Activated gamma-delta T cell treated with Interleukin-2 at 50 U/mL for 16 hours (primary cell): Measurements from ENCODE around the gene HAUS3.

Experiments used
- DNase-seq: peaks from one replicate; pipeline ENCODE4 v3.0.0-alpha.2; 2020

HAUS3 gene, protein sequence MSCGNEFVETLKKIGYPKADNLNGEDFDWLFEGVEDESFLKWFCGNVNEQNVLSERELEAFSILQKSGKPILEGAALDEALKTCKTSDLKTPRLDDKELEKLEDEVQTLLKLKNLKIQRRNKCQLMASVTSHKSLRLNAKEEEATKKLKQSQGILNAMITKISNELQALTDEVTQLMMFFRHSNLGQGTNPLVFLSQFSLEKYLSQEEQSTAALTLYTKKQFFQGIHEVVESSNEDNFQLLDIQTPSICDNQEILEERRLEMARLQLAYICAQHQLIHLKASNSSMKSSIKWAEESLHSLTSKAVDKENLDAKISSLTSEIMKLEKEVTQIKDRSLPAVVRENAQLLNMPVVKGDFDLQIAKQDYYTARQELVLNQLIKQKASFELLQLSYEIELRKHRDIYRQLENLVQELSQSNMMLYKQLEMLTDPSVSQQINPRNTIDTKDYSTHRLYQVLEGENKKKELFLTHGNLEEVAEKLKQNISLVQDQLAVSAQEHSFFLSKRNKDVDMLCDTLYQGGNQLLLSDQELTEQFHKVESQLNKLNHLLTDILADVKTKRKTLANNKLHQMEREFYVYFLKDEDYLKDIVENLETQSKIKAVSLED

DNA sequence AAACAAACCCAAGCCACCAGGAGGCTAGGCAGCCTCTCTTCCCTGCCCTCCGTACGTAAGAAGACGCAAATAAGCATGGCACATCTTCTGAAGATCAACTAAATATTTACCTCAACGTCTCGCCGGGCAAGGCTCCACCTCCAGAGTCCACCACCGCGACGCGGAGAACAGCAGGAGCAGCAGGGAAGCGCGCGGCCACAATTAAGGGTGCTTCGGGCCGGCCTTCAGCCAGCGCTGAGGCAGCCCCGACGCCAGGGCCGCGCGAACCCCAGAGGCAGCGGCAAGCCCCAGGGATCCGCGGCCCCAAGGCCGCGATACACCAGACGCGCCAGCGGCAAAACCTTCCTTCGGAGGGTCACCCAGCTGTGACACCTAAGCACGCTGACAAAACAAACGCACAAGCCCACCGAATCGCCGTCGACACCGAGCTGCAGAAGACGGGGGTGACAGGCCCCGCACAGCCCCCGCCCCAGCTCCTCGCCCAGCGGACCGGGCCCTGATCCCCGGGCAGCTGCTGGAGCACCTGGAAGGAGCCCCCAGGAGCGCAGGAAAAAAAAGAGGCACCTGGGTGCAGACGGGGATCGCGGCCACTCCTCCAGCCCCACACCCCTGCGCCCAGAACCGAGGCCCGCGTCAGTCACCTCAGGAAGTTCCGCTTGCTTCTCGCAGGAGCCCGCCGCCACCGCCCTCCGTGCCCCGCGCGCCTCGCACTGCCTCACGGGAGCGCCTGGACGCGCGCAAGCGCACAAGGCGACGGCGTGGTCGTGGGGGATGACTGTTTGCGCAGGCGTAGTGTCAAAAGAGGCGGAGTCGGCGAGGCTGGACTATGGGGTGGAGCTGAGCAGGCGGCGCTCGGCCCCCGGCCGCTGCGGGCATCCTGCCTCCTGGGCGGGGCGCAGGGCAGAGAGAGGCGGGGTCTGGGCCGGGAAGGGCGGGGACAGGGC lies at the start of gene HAUS3, which contains the start of gene POLN:
Gene HAUS3 (minus strand): TSS at position 712 of the 944 bp plus-strand sequence. CDS start 1,175 bp downstream, outside the sequence.
Gene POLN (minus strand): TSS at position 712 of the 944 bp plus-strand sequence. CDS start 12,890 bp downstream, outside the sequence.
- peak; percentile 99 for DNase-seq

DNA sequence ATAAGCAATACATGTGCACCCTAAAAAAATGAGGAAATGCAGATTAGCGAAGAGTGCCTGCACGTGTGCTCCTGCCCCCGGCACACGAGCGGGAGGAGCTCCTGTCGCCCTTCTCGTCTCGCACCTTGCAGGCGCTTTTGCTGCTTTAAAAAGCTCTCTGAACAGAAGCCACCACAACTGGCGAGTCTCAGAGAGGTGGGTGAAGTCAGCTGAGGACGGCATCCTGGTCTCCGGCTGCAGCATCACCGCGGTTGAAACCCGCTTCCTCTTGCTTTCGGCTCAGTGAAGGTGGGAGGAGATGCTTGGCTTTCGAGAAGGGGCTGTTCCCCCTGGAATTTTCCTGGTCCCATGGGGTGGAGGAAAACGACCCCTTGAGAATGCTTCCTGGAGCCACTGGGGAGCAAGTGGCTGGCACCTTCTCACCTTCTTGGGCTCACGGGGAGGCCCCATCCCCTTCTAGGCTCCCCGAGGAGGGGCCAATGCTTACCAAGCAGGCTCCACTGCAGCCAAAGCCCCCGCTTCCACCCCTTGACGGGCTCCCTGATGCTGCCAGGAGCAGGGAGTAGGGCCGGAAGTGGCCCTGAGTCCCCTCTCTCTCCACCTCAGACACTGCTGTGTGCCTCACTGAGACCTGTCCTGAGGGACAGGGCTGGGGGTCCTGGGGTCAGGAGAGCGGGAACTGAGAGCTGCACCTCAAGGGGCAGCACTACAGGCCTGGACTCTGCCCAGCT lies 49.2 kb upstream of the HAUS3 start:
- peak; percentile 84 for DNase-seq

DNA sequence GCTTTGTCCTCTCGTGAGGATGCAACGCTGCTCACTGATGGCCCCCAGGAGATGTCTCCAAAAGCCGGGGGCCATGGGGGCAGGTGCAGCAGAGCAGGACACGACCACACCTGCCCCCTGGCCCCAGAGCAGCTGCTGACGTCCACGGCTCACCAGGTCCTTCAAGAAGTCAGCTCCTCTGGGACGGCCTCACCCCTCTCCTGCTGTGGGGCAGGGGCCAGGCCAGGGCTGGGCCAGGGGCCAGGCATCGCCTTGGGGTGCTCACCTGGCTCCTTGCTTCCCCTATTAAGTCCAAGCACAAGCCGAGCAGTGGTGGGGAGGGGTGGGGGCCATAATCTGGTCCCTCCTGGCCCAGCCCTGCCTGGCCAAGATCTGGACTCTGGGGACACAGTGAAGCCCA lies 48.6 kb upstream of the HAUS3 start:
- DNase-seq, result no peak

DNA sequence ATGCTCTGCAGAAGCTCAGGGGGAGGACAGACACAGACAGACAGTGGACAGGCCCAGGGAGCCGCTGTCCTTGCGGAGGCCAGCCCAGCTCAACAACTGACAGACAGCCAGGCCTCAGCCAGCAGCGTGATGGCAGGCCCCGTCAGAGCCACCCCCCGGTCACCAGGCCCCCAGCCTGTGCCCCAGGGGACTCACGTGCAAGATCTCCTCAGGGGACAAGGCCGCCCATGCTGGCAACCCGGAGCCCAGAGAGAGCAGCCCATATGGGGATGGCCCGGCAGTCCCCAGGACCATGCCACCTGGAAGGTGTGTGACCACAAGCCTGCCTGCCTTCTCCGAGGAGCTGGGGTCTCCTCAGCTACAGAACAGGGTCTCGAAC lies 48.0 kb upstream of the HAUS3 start:
- DNase-seq, result no peak

DNA sequence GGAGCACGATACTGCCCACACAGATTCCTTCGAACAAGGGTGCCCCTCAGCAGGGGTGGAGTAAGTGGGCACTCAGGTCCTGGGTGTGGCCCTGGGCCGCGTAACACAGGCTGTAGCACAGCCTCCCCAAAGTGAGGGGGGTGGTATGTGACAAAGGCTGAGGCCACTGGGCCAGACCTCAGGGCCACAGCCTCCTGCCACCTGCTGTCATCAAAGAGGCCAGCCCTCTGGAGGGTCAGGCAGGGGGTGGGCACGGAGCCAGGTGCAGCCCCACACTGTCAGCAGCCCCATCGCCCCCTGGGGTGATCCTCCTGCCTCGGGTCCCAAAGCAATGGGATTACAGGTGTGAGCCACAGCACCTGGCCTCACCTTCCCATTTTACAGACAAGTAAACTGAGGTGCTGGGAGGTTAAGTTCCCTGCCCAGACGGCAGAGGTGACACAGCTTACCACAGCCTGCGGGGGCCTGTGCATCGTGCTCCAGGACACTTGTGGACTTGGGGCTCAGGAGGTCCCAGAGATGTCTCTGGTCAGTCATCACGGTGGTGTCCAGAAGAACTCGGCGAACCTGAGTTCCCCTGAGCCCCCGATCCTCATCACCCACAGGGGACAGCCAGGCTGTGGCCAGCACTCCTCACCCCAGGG lies 47.5 kb upstream of the HAUS3 start:
- no peak for DNase-seq

DNA sequence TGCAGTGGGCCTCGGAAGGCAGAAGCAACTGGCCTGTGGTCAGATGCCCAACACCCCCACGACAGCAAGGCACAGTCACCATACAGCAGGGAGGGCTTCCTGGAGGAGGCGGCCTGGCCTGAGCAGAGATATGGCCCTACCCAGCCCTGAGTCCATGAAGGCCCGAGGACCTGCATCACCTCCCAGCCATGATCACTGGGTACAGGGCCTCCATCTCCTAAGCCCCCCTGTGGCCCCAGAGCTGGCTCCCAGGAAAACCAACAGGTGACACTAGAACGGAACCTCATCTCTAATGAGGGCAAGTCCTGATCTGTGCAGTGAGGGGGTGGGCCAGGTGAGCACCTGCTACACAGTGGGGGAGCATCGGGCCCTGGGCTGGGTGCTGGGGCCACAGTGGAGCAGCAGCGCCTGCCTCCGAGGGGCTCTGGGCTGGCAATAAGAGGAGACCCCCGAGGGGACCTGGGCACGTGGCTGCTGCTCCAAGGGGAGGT lies 46.2 kb upstream of the HAUS3 start:
- no peak for DNase-seq

DNA sequence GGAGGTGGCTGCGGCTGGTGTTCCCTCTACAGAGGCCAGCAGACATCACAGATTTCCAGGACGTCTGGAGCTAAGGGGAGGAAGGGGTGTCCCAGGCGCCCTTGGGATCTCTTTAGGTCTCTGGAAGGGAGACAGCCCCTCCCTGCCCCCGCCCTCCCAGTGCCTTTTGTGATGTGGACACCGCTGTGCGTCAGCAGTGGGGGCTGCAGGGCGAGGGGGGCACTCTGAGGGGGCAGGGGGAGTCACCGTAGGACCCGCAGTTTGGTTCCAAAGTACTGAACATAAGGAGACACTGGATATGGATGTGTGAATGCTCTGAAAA lies 45.6 kb upstream of the HAUS3 start:
- DNase-seq, result no peak

DNA sequence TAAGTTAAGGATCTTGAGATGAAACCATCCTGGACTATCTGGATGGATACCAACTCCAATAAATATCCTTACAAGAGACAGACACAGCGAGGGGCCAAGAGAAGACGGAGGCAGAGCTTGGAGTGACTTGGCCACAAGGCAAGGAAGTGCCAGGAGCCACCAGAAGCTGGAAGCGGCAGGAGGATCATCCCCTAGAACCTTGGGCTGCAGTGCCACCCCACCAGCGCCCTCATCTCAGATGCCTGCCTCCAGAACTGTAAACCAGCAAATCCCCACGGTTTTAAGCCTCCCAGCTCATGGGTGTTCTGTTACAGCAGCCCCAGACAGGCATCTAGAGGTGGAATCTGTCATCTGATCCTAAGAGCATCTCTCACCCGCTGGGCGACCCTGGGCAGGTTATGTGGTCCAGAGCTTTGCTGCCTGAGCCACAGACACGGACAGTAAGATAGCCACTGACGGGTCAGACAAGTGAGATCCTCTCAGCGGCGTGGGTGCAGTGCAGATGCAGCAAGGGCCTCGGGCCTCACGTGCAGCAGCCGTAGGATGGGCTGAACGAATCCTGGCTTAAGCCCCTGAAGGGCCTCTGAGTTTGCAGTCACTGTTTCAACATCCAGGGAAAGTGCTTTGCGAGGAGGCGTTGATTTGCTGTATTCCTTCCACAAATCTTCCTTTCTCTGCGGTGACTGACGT lies 45.1 kb upstream of the HAUS3 start:
- no peak for DNase-seq

DNA sequence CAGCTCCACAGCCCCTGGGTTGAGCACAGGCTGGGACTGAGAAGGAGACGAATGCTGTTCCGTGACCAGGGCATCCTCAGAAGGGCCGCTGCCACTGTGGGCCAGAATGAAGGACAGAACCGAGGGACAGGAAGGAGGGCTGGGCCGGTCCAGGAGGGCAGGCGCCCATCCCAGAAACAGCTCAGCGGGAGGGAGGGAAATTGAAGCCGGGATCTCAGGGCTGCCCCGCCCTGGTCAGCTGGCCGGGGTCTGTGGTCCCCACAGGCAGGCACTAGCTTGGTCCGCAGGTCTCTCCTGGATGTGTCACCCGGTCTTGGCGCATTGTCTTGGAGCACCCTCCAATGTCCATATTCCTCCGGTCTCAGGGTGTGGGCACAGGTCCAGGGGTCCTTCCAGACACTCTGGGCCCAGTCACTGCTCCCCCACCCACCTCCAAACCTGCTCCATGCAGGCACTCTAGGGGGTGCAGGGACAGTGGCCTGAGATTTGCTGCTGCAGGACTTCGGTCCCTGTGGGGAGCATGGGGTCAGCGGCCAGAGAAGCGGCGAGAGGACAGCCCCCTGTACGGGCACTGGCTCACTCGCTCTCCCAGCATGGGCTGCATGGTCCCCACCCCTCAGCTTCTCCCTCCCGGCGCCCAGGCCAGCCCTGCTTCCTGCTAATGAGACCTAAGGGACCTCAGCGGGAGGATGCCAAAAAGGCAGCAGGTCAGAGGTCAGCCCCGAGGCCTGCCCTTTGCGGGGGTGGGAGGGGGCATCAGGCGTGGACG lies 43.9 kb upstream of the HAUS3 start:
- no peak for DNase-seq

DNA sequence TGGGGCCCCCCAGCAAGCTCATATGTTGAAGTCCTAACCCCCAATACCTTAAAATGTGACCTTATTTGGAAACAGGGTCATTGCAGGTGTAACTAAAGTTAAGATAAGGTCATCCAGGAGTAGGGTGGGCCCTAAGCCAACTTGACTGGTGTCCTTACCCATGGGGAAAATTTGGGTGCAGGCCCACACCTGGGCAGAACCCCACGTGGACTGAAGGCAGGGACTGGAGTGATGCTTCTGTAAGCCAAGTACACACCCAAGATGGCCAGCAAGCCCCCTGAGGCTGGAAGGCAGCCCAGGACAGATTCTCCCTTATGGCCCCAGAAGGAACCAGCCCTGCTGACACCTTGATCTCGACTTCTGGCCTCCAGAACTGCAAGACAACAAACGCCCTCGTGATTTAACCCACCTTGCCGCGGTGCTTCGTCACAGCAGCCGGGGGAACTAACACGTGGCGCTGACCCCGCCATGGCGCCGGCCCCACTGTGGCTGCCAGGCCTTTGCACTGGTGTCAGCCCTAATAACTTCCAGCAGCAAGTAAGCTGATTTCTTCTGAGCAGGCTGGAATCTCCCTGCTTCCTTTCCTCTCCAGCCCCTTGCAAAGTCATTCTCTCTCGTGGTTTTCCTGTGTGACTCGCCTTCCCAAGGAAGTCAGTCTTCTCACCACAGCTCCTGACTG lies 43.2 kb upstream of the HAUS3 start:
- no peak for DNase-seq

DNA sequence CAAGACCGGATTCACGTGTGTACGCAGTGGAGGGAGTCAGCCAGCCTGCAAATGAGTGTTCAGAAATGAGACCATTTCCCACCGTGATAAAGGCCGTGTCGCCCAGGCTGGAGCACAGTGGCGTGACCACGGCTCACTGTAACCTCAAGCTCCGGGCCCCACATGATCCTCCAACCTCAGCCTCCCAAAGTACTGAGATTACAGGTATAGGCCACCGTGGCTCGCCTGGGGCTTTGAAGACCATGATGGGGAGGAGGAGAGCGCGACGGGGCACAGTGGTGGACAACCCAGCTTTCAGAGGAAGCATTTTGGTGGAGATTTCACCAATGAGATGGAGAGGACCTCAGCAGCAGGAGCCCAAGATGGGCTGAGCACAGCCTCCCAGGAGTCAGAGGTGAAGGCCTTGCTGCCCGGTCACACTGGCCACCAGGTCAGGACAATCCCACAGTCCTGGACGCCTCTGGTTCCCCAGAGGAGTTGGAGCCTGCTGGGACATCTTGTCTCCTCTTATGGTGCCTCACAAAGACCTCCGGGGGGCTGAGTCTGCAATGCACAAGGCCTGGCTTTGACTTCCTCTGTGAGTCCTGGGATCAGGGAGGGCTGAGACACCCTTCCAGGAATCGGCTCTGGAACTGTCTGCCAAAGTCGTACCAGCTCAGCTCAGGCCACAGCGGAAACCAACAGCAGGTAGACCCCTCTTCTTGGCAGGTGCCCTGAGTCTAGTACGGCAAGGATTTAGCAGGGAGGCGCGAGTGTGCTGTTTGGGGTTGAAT lies 42.4 kb upstream of the HAUS3 start:
- no peak for DNase-seq

DNA sequence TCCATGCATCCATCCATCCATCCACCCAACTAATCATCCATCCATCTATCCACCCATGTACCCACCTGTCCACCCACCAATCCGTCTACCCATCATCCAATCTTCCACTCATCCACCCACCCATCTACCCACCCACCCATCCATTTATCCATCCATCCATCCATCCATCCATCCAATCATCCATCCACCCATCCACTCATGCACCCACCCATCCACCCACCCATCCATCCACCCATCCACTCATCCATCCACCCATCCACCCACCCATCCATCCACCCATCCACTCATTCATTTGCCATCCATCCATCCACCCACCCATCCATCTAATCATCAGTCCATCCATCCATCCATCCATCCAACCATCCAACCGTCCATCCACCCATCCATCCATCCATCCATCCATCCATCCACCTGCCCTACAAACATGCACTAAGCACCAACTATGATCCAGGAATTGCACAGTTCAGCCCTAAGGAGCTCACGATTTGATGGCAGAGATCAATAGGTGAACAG lies 41.3 kb upstream of the HAUS3 start:
- no peak for DNase-seq

DNA sequence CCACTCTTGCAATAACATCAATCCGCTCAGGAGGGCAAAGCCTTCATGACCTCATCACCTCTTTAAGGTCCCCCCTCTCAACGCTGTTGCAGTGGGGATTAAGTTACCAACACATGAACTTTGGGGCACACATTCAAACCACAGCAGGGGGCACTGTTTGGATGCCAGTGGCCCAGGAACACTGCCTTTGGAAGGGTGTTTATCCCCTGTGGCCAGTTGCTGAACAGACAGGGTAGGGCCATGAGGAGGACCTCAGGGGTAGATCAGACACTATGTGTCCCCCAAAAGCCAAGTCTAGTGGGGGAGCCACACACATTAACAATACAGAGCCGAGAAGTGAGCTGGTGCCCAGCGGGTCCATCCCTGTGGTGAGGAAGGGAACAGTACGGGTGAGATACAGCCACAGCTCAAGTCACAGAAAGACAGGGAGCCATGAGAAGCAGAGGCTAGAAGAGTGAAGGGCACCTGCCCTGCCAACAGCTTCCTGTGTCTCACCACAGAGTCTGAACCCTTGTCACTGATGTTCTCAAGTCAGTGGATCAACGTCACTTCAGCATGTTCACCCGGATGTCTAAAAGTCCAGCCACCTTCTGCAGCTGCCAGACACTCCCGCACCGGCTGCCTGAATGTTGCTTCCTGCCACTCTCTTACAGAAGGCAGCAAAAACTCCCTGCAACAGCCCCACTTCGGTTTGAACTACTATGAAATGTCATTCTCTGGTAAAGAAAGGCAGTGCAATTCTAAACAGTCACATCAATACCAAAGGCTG lies 39.8 kb upstream of the HAUS3 start:
- DNase-seq, result peak; percentile 87

DNA sequence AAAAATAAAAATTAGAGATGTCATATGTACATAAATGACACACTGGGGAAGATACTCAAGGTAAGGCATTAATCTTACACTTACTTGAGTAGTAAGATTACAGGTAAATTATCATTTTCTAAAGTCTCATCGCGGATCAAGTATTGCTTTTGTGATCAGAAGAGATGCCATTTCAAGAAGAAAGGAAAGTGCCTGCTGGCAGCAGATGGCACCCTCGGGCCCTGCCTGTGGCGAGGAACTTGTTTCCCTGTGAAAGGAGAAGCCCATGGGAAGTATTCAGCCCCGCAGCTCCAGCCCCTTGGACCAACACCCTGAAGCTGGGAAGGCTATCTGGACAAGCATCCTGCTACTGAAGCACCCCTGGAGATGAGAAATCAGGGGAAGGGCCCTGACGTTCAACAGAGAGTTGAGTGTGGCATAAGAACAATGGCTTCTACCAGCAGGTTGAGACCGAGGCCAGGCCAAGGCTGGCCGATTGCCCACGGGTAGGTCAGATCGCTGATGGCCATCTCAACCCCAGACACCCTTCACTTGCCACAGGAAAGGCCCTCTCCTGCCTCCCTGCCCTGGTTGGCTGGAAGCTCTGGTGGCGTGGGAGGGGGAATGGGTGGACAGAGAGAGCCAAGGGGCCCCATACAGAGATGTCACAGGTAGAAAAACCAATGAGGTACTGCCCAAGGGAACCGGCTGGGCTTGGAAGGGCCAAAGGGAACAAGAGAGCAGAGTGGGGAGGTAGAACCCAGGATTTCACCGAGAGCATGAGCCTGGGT lies 38.8 kb upstream of the HAUS3 start:
- DNase-seq, result no peak

DNA sequence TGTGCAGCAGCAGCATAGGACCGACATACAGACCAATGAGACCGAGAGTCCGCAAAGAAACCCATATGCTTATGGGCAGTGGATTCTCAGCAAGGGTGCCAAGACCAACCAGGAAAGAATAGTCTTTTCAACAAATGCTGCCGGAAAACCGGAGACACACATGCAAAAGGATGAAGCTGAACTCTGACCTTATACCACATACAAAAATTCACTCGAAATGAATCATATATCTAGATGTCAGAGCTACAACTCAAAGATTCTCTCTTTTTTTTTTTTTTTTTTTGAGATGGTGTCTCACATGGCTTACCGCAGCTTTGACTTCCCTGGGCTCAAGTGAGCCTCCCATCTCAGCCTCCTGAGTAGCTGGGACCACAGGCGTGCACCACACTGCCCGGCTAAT lies 36.0 kb upstream of the HAUS3 start:
- DNase-seq, result no peak

DNA sequence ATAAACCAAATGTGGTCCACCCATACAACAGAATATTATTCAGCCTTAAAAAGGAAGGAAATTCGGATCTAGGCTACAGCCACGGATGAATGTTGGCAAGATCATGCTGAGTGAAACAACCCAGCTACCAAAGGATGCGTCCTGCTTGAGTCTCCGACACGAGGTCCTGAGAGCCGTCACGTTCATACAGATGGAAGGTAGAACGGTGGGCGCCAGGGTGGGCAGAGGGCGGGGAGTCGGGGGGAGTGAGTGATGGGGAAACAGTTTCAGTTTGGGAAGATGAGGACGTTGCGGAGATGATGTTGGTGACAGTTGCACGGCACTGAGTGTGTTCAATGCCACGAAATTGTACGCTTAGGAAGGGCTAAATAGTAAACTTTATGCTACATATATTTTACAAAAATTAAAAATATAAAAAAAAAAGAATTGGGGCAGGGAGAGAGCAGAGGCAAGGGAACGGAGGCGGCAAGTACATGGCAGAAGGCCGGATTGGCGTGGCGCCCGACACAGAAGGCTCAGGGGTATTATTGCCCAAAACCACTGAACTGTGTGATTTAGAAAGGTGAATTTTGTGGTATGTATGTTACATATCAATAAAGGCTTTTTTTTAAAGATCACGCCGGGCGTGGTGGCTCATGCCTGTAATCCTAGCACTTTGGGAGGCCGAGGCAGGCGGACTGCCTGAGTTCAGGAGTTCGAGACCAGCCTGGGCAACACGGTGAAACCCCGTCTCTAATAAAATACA lies 34.8 kb upstream of the HAUS3 start:
- DNase-seq, result no peak
